ENCODE data around the gene CD207.

DNA sequence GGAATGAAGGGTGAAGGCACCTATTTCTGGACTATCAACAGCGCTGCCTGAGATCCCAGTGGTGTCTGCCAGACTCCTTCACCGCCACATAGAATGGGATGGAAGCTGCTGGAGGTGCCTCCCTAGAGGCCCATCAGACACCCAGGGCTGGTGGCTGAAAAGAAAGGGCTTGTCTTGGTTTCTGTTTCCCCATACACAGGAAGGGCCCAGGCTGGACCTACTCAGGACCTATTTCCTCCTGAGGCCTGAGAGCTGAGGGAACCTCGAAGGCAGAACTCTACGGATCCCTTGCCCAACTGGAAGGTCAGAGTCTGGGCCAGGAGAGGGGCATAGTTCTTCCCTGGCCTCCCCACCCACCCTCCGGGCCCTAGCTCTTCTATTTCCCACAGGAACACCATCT, 12.4 kb downstream of the CD207 start:
- TF ChIP-seq ZNF274 (IDR thresholded peaks at IDR 0.05; ENCODE audit: low read depth, low read length), result no peak
- no peak for TF ChIP-seq YY1 (IDR thresholded peaks at IDR 0.05; ENCODE audit: insufficient read depth, insufficient read length)

Measured in NT2/D1 (cell line).